Ascending aorta (tissue), 2 donors: ENCODE data around the gene TMEM272. TPM values are rescaled to one million over a fixed set of nuclear protein-coding genes. Genes with fewer than 3 reads are reported as not detected.

Experiments used
- DNase-seq, 2 donors: peaks; one replicate each; pipeline ENCODE4 v3.0.0-alpha.2; 2019; ENCODE audit warnings: low spot score in 2 of 2
- H3K27ac ChIP-seq, 2 donors: fragments of 200-600 bp; sonication (generic); one replicate each; pipeline ENCODE4 v1.5.1; 2016 to 2017; ENCODE audit warnings: mild to moderate bottlenecking in 1 of 2
- H3K27me3 ChIP-seq: fragments of 200-600 bp; sonication (generic); one replicate; pipeline ENCODE4 v1.5.1; 2017
- H3K36me3 ChIP-seq, 2 donors: fragments of 200-600 bp; sonication (generic); one replicate each; pipeline ENCODE4 v1.5.1; 2016
- H3K4me1 ChIP-seq, 2 donors: fragments of 200-600 bp; sonication (generic); one replicate each; pipeline ENCODE4 v1.5.1; 2016 to 2017; ENCODE audit warnings: mild to moderate bottlenecking in 1 of 2
- H3K4me3 ChIP-seq, 2 donors: fragments of 200-600 bp; sonication (generic); one replicate each; pipeline ENCODE4 v1.5.1; 2016 to 2017; ENCODE audit warnings: mild to moderate bottlenecking in 1 of 2
- H3K9me3 ChIP-seq, 2 donors: fragments of 200-600 bp; sonication (generic); one replicate each; pipeline ENCODE4 v1.5.1; 2016
- CTCF ChIP-seq, 3 experiments: fragments of 200-600 bp in 2 of 3; fragments of 450-650 bp in 1 of 3; sonication (generic) in 2 of 3; IDR thresholded peaks; one replicate each; pipeline ENCODE4 v1.5.1; 2016 to 2019; ENCODE audit warnings: antibody characterized with exemption in 3 of 3, mild to moderate bottlenecking in 1 of 3, moderate library complexity in 1 of 3
- intact Hi-C: fragments of 100-400 bp; cut with DNase I; formaldehyde crosslinking; loops from one replicate; pipeline ENCODE4 v1.15.1; 2023
- total RNA-seq: library from RNA; depleted of rRNA; stranded (reverse); fragments of >200 nt; gene quantifications from one replicate; pipeline ENCODE4 v1.1.0, GENCODE V29; 2016

TMEM272 gene
- total RNA-seq, 1 donor from 2014 or later = not detected

DNA sequence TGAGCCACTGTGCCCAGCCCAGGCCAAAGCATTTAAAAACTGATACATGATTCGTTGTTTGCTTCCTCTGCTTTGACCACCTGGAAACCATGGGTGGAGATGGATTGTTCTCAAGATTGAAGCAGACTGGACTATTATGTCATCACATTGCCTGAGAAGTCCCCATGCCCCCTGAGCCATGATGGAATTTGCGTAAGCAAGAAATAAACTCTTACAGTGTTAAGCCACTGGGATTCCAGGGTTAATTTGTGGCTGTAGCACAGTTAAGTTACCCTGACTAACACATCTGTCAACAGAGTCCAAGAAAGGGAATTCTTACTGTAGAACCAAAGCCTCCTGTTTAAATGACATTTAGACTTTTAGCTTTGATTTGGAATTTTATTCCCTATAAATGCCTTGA is 21.6 kb downstream of the TMEM272 start:
- TF ChIP-seq CTCF (IDR thresholded peaks at IDR 0.05) = no peak
- no peak for DNase-seq
- Histone ChIP-seq H3K27ac (no peak overlapping the region), H3K4me1 (no peaks in the 10 kb centered on the region), H3K27me3 (no peaks in the 10 kb centered on the region), H3K4me3 (no peak overlapping the region), H3K36me3 (no peaks in the 10 kb centered on the region), H3K9me3 (no peaks in the 10 kb centered on the region)
- intact Hi-C loops = no loop called here

GRCh38 chr13:51822106-51822815 is 22.7 kb downstream of the TMEM272 start:
- no peaks in the 10 kb centered on the region for H3K27me3 ChIP-seq
- no peak overlapping the region for H3K27ac ChIP-seq
- intact Hi-C loops = no loop called here
- DNase-seq = no peak
- H3K4me3 ChIP-seq = no peak overlapping the region
- H3K36me3 ChIP-seq = no peaks in the 10 kb centered on the region
- no peak for TF ChIP-seq CTCF (IDR thresholded peaks at IDR 0.05)
- H3K4me1 ChIP-seq = no peaks in the 10 kb centered on the region
- H3K9me3 ChIP-seq = no peaks in the 10 kb centered on the region

GRCh38 chr13:51821606-51822005 is 23.4 kb downstream of the TMEM272 start:
- H3K4me3 ChIP-seq = no peak overlapping the region
- no peaks in the 10 kb centered on the region for H3K9me3 ChIP-seq
- H3K27ac ChIP-seq = no peak overlapping the region
- intact Hi-C loops = no loop called here
- H3K36me3 ChIP-seq = no peaks in the 10 kb centered on the region
- TF ChIP-seq CTCF (IDR thresholded peaks at IDR 0.05) = no peak
- DNase-seq = no peak
- H3K27me3 ChIP-seq = no peaks in the 10 kb centered on the region
- H3K4me1 ChIP-seq = no peaks in the 10 kb centered on the region

- Histone ChIP-seq H3K4me3 (no peak overlapping the region), H3K27me3 (no peaks in the 10 kb centered on the region), H3K36me3 (no peaks in the 10 kb centered on the region), H3K4me1 (peaks cover 0 to 3% of the 10 kb centered on the region in 2 donors), H3K27ac (no peak overlapping the region), H3K9me3 (no peaks in the 10 kb centered on the region)
- intact Hi-C loops = no loop called here
- no peak for TF ChIP-seq CTCF (IDR thresholded peaks at IDR 0.05)
- no peak for DNase-seq
Measured at GRCh38 chr13:51820016-51820597, 24.9 kb downstream of the TMEM272 start.

DNA sequence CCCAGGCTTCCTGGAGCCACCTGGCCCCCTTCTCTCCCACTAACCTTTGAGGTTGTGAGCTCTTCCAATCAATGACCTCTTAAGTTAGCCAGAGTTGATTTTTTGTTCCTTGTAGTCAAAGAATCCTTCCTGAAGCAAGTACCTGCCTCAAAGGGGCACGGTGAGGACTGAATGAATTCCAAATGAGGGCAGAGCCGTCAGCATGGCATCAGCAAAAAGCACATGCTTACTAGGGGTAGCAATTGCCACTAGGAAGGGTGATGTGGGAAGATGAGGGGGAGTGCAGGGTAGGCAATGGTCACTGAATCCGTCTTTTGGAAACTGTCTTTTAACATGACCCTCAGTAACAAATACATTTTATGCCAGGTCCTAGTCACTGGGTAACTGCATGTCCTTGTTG is 25.4 kb downstream of the TMEM272 start:
- Histone ChIP-seq H3K4me1 (peaks cover 0 to 6% of the 10 kb centered on the region in 2 donors), H3K27ac (no peak overlapping the region), H3K27me3 (no peaks in the 10 kb centered on the region), H3K9me3 (no peaks in the 10 kb centered on the region), H3K4me3 (no peak overlapping the region), H3K36me3 (no peaks in the 10 kb centered on the region)
- DNase-seq = no peak
- intact Hi-C loops = no loop called here
- TF ChIP-seq CTCF (IDR thresholded peaks at IDR 0.05) = no peak
